ENCODE data around the gene KY.

- no peak for TF ChIP-seq CTCF (IDR thresholded peaks at IDR 0.05)
- TF ChIP-seq POLR2A (IDR thresholded peaks at IDR 0.05; ENCODE audit: low read depth) = no peak
- TF ChIP-seq EP300 (IDR thresholded peaks at IDR 0.05) = no peak
Measured at GRCh38 chr3:134619301-134619615, 31.6 kb downstream of the KY start.
